GM19239 (cell line): ENCODE data around the gene F10.

ENCODE experiments used
- DNase-seq: peaks from one replicate; pipeline ENCODE4 v3.0.0; 2011; ENCODE audit warnings: low spot score; ENCODE audit not compliant: insufficient read length
- FAIRE-seq: peaks from 2 replicates; lab custom pipeline; 2011; peaks lifted over from hg19 to GRCh38; lab: Jason Lieb, UNC

The F10 gene

DNA sequence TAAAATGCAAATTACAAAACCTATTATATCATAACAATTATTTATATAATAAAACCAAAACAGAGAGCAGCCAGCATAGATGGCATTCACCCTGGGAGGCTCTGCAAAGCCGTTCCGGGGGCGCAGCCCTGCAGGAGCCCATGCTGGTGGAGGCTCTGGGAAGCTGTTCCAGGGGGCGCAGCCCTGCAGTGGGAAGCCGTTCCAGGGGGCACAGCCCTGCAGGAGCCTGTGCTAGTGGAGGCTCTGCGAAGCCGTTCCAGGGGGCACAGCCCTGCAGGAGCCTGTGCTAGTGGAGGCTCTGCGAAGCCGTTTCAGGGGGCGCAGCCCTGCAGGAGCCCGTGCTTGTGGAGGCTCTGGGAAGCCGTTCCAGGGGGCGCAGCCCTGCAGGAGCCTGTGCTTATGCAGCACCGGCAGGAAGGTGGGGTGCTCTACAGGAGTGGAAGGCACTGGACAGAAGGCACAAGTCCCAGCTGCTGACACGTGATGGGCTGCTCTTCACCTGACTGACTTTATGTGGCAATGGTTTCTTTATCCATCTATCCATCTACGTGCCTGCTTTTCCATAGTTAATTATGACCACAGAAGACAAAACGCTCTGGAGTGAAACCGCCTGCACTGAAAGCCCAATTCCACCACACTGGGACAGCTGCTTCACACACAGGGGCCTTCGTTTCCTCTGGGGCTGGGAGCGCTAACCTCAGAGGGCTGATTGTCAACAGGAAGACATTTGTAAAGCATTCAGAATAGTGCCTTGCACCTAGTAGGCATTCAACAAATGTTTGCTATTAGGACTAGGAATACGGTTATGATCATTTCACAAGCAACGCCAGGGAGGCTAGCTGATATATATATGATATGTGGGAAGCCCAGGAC lies 62.2 kb downstream of the F10 start:
- peak; percentile 66 for FAIRE-seq
- no peak for DNase-seq

DNA sequence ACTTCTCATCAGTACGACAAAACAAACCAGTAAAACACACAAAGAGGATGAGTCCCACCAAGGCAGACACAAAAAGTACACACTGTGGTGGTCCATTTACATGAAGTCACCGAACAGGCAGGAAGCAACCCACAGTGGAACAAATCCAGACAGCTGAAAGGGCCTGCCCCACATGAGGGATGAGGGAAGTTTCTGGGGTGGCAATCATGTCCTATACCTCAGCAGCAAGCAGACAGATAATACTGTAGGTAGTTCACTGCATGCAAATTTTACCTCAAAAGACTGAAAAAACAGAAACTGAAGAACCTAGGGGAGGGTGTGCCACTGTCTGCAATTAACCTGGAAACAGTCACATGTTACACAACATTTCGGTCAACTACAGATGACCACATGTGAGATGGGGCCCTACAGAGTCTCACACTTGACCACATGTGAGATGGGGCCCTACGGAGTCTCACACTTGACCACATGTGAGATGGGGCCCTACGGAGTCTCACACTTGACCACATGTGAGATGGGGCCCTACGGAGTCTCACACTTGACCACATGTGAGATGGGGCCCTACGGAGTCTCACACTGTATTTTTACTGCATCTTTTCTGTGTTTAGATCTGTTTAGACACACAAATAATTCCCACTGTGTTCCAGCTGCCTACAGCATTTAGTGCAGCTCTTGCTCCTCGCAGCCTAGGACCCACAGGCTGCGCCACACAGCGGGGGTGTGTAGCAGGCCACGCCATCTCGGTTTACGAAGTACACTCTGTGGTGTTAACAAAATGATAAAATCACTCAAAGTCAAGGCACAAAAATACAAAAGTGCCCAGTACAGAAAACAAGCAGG lies 63.7 kb downstream of the F10 start:
- DNase-seq (peak; percentile 32), FAIRE-seq (peak; percentile 59)

DNA sequence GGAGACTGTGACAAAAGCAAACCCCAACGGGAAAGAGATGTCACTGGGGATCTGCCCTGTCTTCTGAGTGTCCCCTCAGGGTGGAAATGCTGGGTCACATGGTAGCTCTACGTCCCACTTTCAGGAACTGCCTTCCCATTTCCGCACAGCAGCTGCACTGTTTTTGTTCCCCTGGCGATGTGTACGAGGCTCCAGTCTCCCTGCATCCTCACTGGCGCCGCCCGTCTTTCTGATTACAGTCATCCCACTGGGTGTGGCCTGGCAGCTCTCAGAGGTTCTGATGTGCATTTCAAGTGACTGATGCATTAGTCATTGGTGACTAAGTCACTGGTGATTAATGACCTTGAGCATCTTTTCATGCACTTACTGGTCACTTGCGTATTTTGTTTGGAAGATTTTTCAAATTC lies 64.7 kb downstream of the F10 start:
- FAIRE-seq (no peak), DNase-seq (no peak)

- DNase-seq (no peak), FAIRE-seq (no peak)
These were observed 65.5 kb downstream of the F10 start for GRCh38 chr13:113187883-113188665.

- DNase-seq, result no peak
- FAIRE-seq, result no peak
These were observed 67.6 kb downstream of the F10 start for GRCh38 chr13:113190181-113190580.

DNA sequence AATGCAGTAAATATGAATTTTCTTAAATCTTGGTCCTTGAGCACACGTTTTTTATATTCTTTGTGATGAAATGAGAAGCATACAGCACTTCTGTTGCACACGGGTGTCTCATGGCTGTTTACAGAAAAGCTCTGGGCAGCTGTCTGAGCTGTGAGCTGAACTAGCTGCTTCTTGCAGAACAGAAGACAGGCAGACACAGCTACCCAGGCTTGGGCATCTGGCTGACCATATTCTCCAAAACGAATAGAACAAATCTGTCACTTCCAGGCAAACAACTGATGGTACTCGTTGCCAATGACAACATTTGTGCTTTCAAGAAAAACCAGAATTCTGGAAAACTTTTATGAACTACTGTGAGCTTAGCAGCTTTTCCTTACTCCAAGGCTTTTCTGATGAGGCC lies 69.7 kb downstream of the F10 start:
- DNase-seq (no peak), FAIRE-seq (no peak)

GRCh38 chr13:113192902-113193301 lies 70.3 kb downstream of the F10 start:
- no peak for FAIRE-seq
- DNase-seq, result no peak

GRCh38 chr13:113195360-113195759 lies 72.8 kb downstream of the F10 start:
- DNase-seq (no peak), FAIRE-seq (no peak)

DNA sequence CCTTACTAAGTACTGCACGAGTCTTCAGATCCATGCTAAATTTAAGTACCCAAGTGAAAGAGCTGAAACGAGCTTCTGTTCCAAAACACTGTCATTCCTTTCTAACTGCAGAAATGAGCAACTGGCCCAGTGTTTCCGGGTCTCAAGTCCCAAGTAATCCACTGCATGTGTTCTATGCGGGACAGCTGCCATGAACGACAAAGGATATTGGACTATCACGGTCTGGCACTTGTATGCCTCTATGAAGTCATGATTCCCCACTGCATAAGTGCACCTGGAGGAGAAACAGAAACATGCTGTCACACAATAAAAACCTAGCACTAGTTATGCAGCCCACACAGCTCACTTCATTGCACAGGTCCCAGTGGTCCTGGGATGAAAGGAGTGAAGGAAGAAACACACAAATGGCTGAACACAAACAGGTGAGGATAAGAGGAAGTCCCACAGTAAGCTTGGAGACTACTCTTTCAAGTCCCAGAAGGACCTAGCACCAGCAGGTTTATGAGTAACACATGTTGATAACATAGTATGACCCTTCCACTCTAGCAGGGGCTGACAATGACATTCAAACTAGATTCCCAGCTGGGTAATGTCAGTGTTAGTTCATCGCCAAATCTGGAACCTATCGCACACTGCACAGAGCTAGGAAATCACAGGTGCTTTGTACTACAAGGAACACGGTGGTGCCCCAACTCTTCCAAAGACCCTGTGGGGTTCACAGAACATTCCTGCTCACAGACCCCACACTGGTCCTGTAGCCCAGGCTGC lies 74.6 kb downstream of the F10 start:
- FAIRE-seq (no peak), DNase-seq (no peak)
